Mucosa of descending colon (tissue), 3 donors: ENCODE results near the gene CLEC2A. TPM values are rescaled to one million over a fixed set of nuclear protein-coding genes. Genes with fewer than 3 reads are reported as not detected.

Experiments used
- ATAC-seq: fragments of 200-7000 bp; cut with Tn5 transposase; one replicate; pipeline ENCODE4 v1.9.1; 2020; ENCODE audit warnings: mild to moderate bottlenecking, moderate library complexity
- DNase-seq, 3 donors: peaks; one replicate each; pipeline ENCODE4 v3.0.0-alpha.2; 2020
- H3K36me3 ChIP-seq: fragments of 200-600 bp; one replicate; pipeline ENCODE4 v1.8.0; 2021; ENCODE audit warnings: low read depth, mild to moderate bottlenecking
- H3K4me1 ChIP-seq: fragments of 200-600 bp; one replicate; pipeline ENCODE4 v1.8.0; 2021; ENCODE audit warnings: low read depth, mild to moderate bottlenecking
- H3K4me3 ChIP-seq: fragments of 200-600 bp; one replicate; pipeline ENCODE4 v1.8.0; 2021; ENCODE audit warnings: mild to moderate bottlenecking
- H3K9me3 ChIP-seq: fragments of 200-600 bp; one replicate; pipeline ENCODE4 v1.8.0; 2021; ENCODE audit warnings: mild to moderate bottlenecking
- CTCF ChIP-seq: fragments of 200-600 bp; IDR thresholded peaks from one replicate; pipeline ENCODE4 v1.8.0; 2022; ENCODE audit warnings: antibody characterized with exemption, mild to moderate bottlenecking
- intact Hi-C, 2 donors: fragments of 100-400 bp; cut with DNase I in 1 of 2; cut with micrococcal nuclease in 1 of 2; formaldehyde crosslinking; loops; one replicate each; pipeline versions ENCODE4 v1.11.0 to v1.11.1; 2022; cut with DNase I, micrococcal nuclease
- total RNA-seq, 3 donors: library from RNA; stranded (reverse); fragmentation: NEBNext Ultra II Directional in 2 of 3; extraction: Animal tissue kit (Norgen Biotek cat#: 25700) in 2 of 3; gene quantifications; one replicate each; pipeline versions ENCODE4 v1.2.1 to v1.2.4, GENCODE V29; 2021 to 2023
- donor health status: DM: no; HTN: no; CAD: no; lungs with moderate emphysema.
- donor health status: DM: no; HTN: no; CAD: no.
- donor health status: DM: no; HTN: yes; CAD: no.

Gene CLEC2A
- total RNA-seq, 3 donors from 2014 or later, result not detected

DNA sequence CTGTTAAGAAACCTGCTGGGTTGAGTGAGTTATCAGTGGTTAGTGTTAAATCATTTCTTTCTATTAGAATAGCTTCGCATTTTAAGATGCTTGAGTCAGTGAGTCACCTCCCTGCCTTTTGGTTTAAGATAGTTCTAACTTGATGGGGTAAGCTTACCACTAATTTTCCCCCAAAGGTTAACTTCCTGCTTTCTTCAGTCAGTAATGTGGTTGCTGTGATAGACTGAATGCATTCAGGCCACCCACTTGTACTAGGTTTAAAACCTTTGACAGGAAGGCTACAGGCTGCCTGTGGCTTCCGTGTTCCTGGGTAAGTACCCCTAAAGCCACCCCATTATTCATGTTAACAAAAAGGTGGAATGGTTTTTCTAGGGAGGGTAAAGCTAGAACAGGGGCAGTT, 25.3 kb downstream of the CLEC2A start:
- Histone ChIP-seq H3K4me3 (no peak overlapping the region), H3K36me3 (no peaks in the 10 kb centered on the region), H3K4me1 (no peaks in the 10 kb centered on the region), H3K9me3 (peaks cover 28% of the 10 kb centered on the region)
- intact Hi-C loops, result no loop called here
- ATAC-seq (peak; percentile 74), DNase-seq (peak in 1 of 3 donors; percentile 7)
- TF ChIP-seq CTCF, result no peak

DNA sequence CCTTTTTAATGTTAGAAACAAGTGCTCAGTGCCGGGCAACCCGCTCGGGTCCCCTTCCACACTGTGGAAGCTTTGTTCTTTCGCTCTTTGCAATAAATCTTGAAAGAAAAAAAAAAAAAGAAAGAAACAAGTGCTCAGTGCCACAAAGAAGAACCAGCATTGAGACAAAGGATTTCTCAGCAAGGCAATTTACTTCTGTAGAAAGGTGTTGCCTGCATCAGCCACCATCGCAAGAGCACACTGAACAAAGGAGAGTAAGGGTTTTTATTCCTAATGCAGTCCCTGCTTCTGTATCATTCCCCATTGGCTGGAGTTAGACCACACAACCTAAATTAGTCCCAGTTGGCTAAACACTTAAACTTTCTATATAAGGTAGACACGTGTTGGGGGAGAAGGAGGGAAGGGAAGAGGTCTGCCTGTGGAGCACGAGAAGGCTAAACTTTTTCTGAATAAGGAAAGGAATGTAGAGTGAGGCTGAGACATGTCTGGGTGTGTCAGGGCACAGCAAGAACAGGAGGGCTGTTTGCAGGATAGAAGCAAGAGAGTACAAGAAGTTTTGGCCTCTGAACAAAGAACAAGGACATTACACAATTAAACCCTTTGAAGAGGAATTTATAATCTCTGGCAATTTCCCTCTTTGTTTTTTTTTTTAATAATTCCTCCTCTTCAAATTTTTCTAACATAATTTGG, 29.5 kb downstream of the CLEC2A start:
- no peak for ATAC-seq

GRCh38 chr12:9900930-9901329, 31.2 kb downstream of the CLEC2A start:
- no peak for DNase-seq
- no peak for TF ChIP-seq CTCF
- Histone ChIP-seq H3K4me3 (no peak overlapping the region), H3K4me1 (no peaks in the 10 kb centered on the region), H3K9me3 (peaks cover 10% of the 10 kb centered on the region), H3K36me3 (no peaks in the 10 kb centered on the region)
- intact Hi-C loops, result no loop called here
- no peak for ATAC-seq

More for the DNA sequence above, 29.5 kb downstream of the CLEC2A start:
- intact Hi-C loops, result no loop called here
- TF ChIP-seq CTCF, result no peak
- Histone ChIP-seq H3K9me3 (peaks cover 10% of the 10 kb centered on the region), H3K4me3 (no peak overlapping the region), H3K4me1 (no peaks in the 10 kb centered on the region), H3K36me3 (no peaks in the 10 kb centered on the region)
- DNase-seq, result no peak

DNA sequence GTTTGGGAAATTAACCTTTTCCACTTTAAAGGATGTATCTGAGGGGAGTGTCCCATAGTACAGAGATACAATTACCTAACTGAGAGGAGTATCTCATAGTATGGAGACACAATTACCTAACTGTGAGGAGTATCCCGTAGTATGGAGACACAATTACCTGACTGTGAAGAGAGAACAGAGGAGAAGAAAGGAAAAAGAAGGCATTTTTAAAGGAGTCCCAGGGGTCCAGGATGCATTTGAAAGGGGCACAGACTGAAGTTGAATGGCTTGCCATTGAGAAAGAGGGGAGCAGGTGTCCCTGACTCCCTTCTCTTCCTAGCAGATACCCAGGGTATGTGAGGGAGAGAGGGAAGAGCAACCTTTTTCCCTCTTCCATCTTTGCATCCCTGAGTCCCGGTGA, 33.0 kb downstream of the CLEC2A start:
- ATAC-seq (no peak), DNase-seq (no peak)
- no peak for TF ChIP-seq CTCF
- H3K4me1 ChIP-seq, result no peaks in the 10 kb centered on the region
- intact Hi-C loops, result no loop called here
- H3K9me3 ChIP-seq, result peaks cover 10% of the 10 kb centered on the region
- H3K36me3 ChIP-seq, result no peaks in the 10 kb centered on the region
- no peak overlapping the region for H3K4me3 ChIP-seq

DNA sequence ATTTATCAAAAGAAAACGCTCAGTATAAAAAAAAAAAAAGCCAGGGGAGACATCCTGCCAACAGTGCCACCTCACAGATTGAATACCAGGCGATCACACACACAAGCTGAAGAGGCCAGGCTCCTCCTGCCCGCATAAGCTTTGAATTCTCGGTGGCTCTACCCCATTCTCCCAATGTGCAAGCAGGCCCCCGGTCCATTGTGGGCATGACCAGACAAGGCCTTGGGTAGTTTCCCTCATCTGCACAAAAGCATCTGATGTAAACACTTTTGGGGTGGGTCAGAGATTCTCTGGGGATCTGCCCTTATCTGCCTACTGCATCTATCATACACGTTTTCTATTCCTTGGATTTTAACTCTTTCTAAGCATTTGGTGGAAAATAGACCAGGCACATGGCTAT, 34.6 kb downstream of the CLEC2A start:
- no peak for ATAC-seq
- Histone ChIP-seq H3K4me3 (no peak overlapping the region), H3K9me3 (peaks cover 3% of the 10 kb centered on the region), H3K4me1 (no peaks in the 10 kb centered on the region), H3K36me3 (no peaks in the 10 kb centered on the region)
- no peak for TF ChIP-seq CTCF
- no peak for DNase-seq
- intact Hi-C loops, result no loop called here
